Osteocyte (in vitro differentiated cells): Measurements from ENCODE around the gene ZNF229. TPM values are rescaled to one million over a fixed set of nuclear protein-coding genes. Genes with fewer than 3 reads are reported as not detected.
A peak's percentile ranks its signal among the peaks of the same experiment; 100 is the strongest.
"Not testable (repeated sequence)": the region's sequence is repeated elsewhere in the genome, so short reads cannot be mapped to it uniquely, and the experiment has no call there.

Experiments used
- DNase-seq: peaks from one replicate; pipeline ENCODE4 v3.0.0; 2021; ENCODE audit warnings: mixed read lengths; ENCODE audit not compliant: unreplicated experiment; ENCODE audit errors: extremely low spot score
- H3K27ac Mint-ChIP-seq: one replicate; pipeline ENCODE4 v1.8.0; 2021; ENCODE audit warnings: mild to moderate bottlenecking, mixed read lengths; ENCODE audit not compliant: unreplicated experiment
- H3K27me3 Mint-ChIP-seq: one replicate; pipeline ENCODE4 v1.8.0; 2021; ENCODE audit warnings: mixed read lengths; ENCODE audit not compliant: unreplicated experiment
- H3K36me3 Mint-ChIP-seq: one replicate; pipeline ENCODE4 v1.8.0; 2021; ENCODE audit warnings: mixed read lengths; ENCODE audit not compliant: unreplicated experiment
- H3K4me1 Mint-ChIP-seq: one replicate; pipeline ENCODE4 v1.8.0; 2021; ENCODE audit warnings: mixed read lengths; ENCODE audit not compliant: unreplicated experiment
- H3K4me3 Mint-ChIP-seq: one replicate; pipeline ENCODE4 v1.8.0; 2021; ENCODE audit warnings: mild to moderate bottlenecking, moderate library complexity, mixed read lengths; ENCODE audit not compliant: unreplicated experiment
- H3K9me3 Mint-ChIP-seq: one replicate; pipeline ENCODE4 v1.8.0; 2021; ENCODE audit warnings: mixed read lengths; ENCODE audit not compliant: unreplicated experiment
- CTCF ChIP-seq: fragments of 200-600 bp; sonication (generic); IDR thresholded peaks from 2 replicates; pipeline ENCODE4 v1.5.0; 2021; ENCODE audit warnings: antibody characterized with exemption, mild to moderate bottlenecking, moderate library complexity
- long read RNA-seq: library from polyadenylated mRNA; unstranded; transcript quantifications from one replicate; pipeline ENCODE4 v2.0.0, GENCODE V29; 2021
- total RNA-seq: library from RNA; stranded (reverse); gene quantifications from 2 replicates; pipeline ENCODE4 v1.2.1, GENCODE V29; 2021

Gene ZNF229
- total RNA-seq, result 4.6 and 4.8 TPM in 2 replicates
- long read RNA-seq, full-length matches to known transcripts, result 4 of 9 reads
- long read RNA-seq, partial matches to known transcripts, result 1 of 9 reads
- long read RNA-seq, other reads (novel, unspliced or antisense), result 4 of 9 reads

DNA sequence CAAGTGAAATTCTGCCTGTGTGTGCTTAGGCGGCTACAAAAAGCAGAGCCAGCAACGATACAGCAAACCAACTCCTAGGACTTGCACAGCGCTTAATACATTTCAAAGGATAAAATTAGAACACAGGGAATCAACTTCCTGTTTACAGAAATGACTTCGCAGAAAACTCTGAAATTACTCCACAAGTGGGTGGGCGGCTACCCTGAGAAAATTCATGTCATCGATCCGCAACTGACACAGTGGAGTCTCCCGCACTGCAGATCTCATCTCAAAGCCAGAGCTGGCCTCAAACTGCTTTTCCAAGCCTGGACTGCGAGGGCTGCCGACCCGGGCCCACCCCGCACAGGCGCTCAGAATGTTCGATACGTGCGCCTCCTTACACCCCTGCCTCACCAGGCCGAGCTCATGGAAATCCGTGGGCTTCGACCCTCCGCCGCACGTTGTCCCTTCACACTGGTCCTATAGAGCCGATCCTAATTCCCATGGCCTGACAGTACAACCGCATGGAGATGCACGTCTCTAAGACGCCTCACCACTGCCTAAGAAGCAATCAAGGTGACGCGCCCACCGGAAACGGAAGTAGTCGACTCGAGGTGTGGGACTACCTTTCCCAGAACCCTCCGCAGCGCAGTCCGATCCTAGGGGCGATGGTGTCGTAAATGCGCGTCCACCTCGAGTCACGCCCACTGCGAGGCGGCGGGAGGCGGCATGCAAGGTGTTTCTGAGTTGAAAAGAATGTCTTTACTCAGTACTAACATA is at the start of gene ZNF229:
Gene ZNF229, minus strand, starts transcription at position 557 of the 759 bp plus-strand sequence. CDS start 5,625 bp downstream, outside the sequence.
- peaks cover 59% of the 10 kb centered on the region for H3K9me3 Mint-ChIP-seq
- peak within 1 kb of the TSS; percentile 94 for H3K4me3 Mint-ChIP-seq
- DNase-seq, result peak; percentile 89
- H3K27ac Mint-ChIP-seq, result peak within 1 kb of the TSS; percentile 81
- H3K27me3 Mint-ChIP-seq, result no peaks in the 10 kb centered on the region
- peaks cover 5% of the 10 kb centered on the region for H3K4me1 Mint-ChIP-seq
- H3K36me3 Mint-ChIP-seq, result peaks cover 24% of the 10 kb centered on the region
- no peak for TF ChIP-seq CTCF

DNA sequence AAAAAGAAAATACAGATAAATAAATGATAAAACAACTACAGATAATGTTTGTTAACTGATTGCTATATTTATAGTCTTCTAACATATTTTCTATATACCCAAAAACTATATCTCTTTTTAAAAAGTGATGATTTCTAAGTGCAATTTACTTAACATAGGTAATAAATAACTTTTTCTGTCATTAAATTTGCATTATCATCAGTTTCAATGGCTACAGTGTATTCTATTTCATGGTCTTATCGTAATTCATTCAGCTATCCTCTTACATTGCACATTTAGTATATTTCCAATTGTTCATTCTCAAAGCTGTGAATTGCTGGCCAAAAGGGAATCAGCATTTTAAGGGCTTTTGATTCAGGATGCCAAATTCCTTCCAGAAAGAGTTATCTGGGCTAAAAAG is 48.4 kb upstream of the ZNF229 start:
- DNase-seq, result no peak
- Mint-ChIP-seq H3K36me3 (peaks cover 64% of the 10 kb centered on the region), H3K27me3 (no peaks in the 10 kb centered on the region), H3K9me3 (peaks cover 43% of the 10 kb centered on the region), H3K4me3 (no peak overlapping the region), H3K4me1 (peaks cover 25% of the 10 kb centered on the region), H3K27ac (no peak overlapping the region)
- TF ChIP-seq CTCF, result no peak

DNA sequence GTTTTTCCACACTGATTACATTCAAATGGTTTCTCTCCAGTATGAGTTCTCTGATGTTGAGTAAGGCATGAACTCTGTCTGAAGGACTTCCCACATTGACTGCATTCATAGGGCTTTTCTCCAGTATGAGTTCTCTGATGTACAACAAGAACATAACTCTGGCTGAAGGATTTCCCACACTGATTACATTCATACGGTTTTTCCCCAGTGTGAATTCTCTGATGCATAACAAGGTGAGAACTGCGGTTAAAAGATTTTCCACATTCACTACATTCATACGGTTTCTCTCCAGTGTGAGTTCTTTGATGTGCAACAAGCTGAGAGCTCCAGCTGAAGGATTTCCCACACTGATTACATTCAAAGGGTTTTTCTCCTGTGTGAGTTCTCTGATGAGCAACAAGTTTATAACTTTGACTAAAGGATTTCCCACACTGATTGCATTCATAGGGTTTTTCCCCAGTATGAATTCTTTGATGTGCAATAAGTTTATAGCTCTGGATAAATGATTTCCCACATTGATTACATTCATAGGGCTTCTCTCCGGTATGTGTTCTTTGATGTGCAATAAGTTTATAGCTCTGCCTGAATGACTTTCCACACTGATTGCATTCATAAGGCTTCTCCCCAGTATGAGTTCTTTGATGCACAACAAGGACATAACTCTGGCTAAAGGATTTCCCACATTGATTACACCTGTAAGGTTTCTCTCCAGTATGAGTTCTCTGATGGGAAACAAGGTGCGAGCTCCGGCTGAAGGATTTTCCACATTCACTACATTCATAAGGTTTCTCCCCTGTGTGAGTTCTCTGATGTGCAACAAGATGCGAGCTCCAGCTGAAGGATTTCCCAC is 28.5 kb upstream of the ZNF229 start:
- H3K4me3 Mint-ChIP-seq, result no peak overlapping the region
- peaks cover 65% of the 10 kb centered on the region for H3K9me3 Mint-ChIP-seq
- TF ChIP-seq CTCF, result no peak

DNA sequence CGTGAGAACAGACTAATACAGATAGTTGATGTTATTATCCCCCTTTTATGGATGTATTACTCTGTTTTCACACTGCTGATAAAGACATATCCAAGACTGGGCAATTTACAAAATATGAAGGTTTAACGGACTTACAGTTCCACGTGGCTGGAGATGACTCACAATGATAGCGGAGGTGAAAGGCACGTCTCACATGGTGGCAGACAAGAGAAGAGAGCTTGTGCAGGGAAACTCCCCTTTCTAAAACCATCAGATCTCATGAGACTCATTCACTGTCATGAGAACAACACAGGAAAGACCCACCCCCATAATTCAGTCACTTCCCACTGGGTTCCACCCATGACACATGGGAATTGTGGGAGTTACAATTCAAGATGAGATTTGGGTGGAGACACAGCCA is 20.5 kb upstream of the ZNF229 start:
- H3K4me1 Mint-ChIP-seq, DNase-seq, H3K4me3 Mint-ChIP-seq, H3K27me3 Mint-ChIP-seq, H3K27ac Mint-ChIP-seq: not testable (repeated sequence)
- H3K9me3 Mint-ChIP-seq, result peaks cover 85% of the 10 kb centered on the region
- peaks cover 18% of the 10 kb centered on the region for H3K36me3 Mint-ChIP-seq

More for the DNA sequence above, 28.5 kb upstream of the ZNF229 start:
- Mint-ChIP-seq H3K27ac (no peak overlapping the region), H3K4me1 (no peaks in the 10 kb centered on the region), H3K27me3 (no peaks in the 10 kb centered on the region), H3K36me3 (peaks cover 91% of the 10 kb centered on the region)
- DNase-seq, result no peak

DNA sequence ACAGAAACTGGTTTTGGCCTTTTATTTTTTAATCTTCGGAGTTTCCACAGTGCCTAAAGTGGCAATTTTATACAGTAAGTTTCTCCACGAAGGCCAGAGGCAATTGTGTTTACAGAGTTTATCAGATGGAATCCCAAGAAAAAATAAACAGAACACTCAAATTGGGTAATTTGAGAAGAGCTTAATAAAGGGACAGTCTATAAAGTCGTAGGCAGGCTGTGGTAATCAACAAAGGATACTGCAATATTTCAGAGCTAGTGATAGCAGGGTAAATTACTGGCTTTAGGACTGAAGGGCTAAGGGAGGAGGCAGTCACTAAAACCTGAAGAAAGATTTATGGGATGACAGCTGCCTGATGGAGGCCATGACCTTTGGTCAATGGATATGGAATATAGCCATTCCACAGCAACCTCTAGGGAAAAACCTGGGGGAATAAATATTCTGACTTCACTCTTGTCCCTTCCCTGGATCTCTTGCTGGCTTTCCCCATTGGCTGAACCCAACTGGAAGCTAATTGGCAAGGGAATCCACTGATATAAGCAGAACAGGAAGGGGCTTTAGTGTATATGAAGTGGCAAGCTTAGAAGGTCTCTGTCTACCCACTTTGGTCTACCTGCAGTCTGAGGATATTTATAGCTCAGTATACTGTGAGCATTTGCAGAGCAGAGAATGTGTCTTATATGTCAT is 14.5 kb upstream of the ZNF229 start:
- not testable (repeated sequence) for H3K4me1 Mint-ChIP-seq, DNase-seq, H3K27ac Mint-ChIP-seq, H3K36me3 Mint-ChIP-seq, H3K4me3 Mint-ChIP-seq, H3K27me3 Mint-ChIP-seq
- peaks cover 58% of the 10 kb centered on the region for H3K9me3 Mint-ChIP-seq

GRCh38 chr19:44456016-44456415 is 7.7 kb upstream of the ZNF229 start:
- not testable (repeated sequence) for H3K4me3 Mint-ChIP-seq
- peaks cover 47% of the 10 kb centered on the region for H3K9me3 Mint-ChIP-seq

More at GRCh38 chr19:44456016-44456415, 7.7 kb upstream of the ZNF229 start:
- DNase-seq, H3K36me3 Mint-ChIP-seq, H3K27ac Mint-ChIP-seq, H3K27me3 Mint-ChIP-seq, H3K4me1 Mint-ChIP-seq: not testable (repeated sequence)
